HEK293T (cell line): Measurements from ENCODE around the gene PPP1R7.

ENCODE experiments used
- CTBP1 ChIP-seq: fragments of 450-650 bp; IDR thresholded peaks from 2 replicates; pipeline ENCODE4 v1.6.1; 2016; ENCODE audit warnings: borderline replicate concordance
- ELF4 ChIP-seq: fragments of 450-650 bp; IDR thresholded peaks from 2 replicates; pipeline ENCODE4 v1.6.1; 2017; ENCODE audit warnings: antibody characterized with exemption
- FOXA1 ChIP-seq: fragments of 450-650 bp; IDR thresholded peaks from 2 replicates; pipeline ENCODE4 v1.6.1; 2016; ENCODE audit warnings: mild to moderate bottlenecking
- FOXM1 ChIP-seq: fragments of 450-650 bp; IDR thresholded peaks from 2 replicates; pipeline ENCODE4 v1.6.1; 2017; ENCODE audit warnings: mild to moderate bottlenecking, borderline replicate concordance
- HDGF ChIP-seq: fragments of 450-650 bp; IDR thresholded peaks from 2 replicates; pipeline ENCODE4 v1.6.1; 2017; ENCODE audit warnings: antibody characterized with exemption, borderline replicate concordance
- LEF1 ChIP-seq: fragments of 450-650 bp; IDR thresholded peaks from 2 replicates; pipeline ENCODE4 v1.6.1; 2017; ENCODE audit warnings: mild to moderate bottlenecking, borderline replicate concordance
- NFRKB ChIP-seq: fragments of 450-650 bp; IDR thresholded peaks from 2 replicates; pipeline ENCODE4 v1.6.1; 2016; ENCODE audit warnings: mild to moderate bottlenecking, moderate library complexity
- SP1 ChIP-seq: fragments of 450-650 bp; IDR thresholded peaks from 2 replicates; pipeline ENCODE4 v1.6.1; 2017
- SUZ12 ChIP-seq: fragments of 450-650 bp; IDR thresholded peaks from 2 replicates; pipeline ENCODE4 v1.6.1; 2016; ENCODE audit warnings: mild to moderate bottlenecking
- TARDBP ChIP-seq: fragments of 450-650 bp; IDR thresholded peaks from 2 replicates; pipeline ENCODE4 v1.6.1; 2016
- TF ChIP-seq, protein P1 (sequence below): fragments of 450-650 bp; IDR thresholded peaks from 2 replicates; pipeline ENCODE4 v1.6.1; 2016

DNA sequence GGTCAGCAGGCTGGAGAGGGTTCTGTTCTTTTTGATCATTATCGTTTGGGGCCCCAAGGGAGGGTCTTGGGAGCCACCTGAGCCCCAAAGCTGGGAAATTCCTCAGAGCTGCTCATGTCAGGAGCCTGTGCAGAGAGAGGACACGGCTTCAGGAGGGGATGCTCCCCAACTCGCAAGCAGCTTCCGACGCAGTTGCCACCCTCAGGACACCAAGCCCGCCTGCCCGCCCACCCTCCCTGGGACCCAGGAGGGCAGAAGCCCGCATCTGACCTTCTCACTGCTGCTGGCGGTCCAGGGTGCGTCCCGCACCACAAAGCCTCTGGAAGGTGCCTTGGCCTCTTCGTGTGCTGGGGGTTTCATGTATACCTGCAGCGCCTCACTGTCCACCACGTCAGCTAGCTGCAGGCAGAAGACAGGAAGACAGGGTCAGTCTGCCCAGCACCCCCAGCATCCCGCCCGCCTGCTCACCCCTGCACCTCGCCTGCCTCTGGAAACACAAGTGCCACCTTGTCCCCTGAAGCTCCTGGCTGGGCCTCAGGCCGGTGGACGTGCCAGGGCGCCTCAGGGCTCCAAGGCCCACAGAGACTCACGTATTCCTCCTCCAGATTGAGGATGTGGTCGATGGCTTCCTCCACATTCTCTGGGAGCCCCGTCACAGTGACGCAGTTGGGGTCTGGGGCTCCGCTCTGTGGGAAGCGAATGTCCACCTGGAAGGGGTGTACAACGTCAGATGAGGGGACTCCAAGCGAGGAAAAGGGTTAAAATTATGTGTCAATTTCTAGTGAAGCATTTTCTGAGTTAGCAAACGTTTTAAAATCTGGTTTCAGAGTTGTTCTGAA, 79.5 kb downstream of the PPP1R7 start:
- TF ChIP-seq TARDBP (no peak), CTBP1 (no peak), FOXA1 (no peak), NFRKB (no peak), ELF4 (no peak), SP1 (no peak), HDGF (no peak), FOXM1 (no peak), SUZ12 (no peak), LEF1 (no peak)
- TF ChIP-seq, protein P1, sequence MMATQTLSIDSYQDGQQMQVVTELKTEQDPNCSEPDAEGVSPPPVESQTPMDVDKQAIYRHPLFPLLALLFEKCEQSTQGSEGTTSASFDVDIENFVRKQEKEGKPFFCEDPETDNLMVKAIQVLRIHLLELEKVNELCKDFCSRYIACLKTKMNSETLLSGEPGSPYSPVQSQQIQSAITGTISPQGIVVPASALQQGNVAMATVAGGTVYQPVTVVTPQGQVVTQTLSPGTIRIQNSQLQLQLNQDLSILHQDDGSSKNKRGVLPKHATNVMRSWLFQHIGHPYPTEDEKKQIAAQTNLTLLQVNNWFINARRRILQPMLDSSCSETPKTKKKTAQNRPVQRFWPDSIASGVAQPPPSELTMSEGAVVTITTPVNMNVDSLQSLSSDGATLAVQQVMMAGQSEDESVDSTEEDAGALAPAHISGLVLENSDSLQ, result no peak
